Activated T-helper 1 cell treated with Interleukin-2 at 50 U/mL for 16 hours (primary cell): ENCODE data around the gene CNOT3.
"Not testable (repeated sequence)": the region's sequence is repeated elsewhere in the genome, so short reads cannot be mapped to it uniquely, and the experiment has no call there.

Source experiments
- DNase-seq: peaks from one replicate; pipeline ENCODE4 v3.0.0-alpha.2; 2020; ENCODE audit warnings: low read depth

The CNOT3 gene

DNA sequence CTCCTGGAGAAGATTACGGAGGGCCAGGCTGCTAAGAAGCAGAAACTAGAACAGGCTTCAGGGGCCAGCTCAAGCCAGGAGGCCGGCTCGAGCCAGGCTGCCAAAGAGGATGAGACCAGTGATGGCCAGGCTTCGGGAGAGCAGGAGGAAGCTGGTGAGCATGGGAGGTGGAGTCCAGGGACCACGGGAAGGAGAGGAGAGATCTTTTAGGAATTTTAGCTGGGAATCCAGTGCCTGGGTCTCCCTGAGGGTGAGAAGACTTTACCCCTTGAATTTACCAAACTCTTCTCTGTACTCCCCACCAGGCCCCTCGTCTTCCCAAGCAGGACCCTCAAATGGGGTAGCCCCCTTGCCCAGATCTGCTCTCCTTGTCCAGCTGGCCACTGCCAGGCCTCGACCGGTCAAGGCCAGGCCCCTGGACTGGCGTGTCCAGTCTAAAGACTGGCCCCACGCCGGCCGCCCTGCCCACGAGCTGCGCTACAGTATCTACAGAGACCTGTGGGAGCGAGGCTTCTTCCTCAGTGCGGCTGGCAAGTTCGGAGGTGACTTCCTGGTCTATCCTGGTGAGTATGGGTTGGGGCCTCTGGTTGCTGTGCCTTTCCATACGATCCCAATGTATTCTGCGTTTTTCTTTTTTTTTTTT lies 54.4 kb downstream of the CNOT3 start:
- DNase-seq = no peak

DNA sequence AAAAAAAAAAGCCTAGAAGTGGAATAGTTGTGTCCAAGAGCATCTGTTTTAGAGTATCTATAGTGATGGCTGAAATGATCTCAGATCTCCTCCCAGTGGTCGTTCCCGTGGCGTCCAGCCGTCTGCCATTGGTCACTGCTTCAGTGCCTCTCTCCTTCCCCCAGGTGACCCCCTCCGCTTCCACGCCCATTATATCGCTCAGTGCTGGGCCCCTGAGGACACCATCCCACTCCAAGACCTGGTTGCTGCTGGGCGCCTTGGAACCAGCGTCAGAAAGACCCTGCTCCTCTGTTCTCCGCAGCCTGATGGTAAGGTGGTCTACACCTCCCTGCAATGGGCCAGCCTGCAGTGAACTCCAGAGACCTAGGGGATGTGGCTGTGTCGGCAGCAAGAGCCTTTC lies 55.4 kb downstream of the CNOT3 start:
- DNase-seq = no peak

DNA sequence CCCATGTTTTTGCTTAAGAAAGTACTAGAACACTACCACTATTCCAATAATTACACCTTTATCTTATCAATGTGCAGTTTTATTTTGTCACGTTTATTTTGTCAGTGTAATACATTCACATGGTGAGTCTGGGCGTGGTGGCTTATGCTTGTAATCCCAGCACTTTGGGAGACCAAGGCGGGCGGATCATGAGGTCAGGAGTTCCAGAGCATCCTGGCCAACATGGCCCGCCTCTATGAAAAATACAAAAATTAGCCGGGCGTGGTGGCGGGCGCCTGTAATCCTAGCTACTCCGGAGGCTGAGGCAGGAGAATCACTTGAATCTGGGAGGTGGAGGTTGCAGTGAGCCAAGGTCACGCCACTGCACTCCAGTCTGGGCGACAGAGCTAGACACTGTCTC lies 56.9 kb downstream of the CNOT3 start:
- DNase-seq = not testable (repeated sequence)

DNA sequence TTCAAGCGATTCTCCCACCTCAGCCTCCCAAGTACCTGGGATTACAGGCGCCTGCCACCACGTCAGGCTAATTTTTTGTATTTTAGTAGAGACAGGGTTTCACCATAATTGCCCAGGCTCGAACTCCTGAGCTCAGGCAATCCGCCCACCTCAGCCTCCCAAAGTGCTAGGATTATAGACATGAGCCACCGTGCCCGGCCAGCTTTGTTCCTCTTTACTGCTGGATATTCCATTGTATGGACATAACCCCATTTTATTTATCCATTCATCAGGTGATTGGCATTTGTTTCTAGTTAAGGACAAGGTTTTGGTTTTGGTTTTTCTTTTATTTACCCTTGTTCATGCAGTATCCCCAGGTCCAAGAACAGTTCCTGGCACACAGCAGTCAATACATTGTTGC lies 59.0 kb downstream of the CNOT3 start:
- no peak for DNase-seq

DNA sequence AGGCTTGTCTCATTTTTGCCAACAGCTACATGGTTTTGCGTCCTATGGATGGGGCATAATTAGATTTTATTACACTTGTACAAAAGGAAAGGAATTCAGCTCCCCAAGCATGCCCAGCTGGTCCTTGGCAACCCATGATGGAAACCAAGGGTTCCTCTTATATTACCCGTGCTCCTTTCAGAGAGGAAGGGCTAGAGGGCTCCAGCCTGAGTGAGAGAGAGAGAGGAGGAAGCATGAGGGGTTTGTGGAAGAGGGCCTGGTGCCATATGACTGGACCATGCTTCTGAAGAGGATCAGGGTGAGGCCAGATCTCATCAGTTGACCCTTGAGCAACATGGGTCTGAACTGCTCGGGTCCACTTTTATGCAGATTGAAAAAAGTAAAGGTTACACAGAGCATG lies 59.6 kb downstream of the CNOT3 start:
- DNase-seq = no peak

DNA sequence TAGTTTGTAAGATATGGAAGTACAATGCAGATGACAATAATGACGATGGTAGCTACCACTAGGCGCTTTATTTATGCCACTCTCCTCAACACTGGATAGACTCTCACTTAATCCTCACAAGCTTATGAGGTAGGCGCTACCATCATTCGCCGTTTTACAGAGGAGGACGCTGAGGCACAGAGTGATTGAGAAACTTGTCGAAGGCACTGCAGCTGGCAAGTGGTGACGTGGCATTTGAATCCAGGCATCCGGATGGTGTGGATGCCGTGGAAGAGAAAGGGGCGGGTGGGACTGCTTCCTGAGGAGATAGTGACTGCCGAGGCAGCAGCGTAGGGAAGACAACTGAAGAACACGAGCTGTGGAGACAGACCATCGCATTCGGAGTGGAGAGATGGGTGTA lies 61.8 kb downstream of the CNOT3 start:
- no peak for DNase-seq

DNA sequence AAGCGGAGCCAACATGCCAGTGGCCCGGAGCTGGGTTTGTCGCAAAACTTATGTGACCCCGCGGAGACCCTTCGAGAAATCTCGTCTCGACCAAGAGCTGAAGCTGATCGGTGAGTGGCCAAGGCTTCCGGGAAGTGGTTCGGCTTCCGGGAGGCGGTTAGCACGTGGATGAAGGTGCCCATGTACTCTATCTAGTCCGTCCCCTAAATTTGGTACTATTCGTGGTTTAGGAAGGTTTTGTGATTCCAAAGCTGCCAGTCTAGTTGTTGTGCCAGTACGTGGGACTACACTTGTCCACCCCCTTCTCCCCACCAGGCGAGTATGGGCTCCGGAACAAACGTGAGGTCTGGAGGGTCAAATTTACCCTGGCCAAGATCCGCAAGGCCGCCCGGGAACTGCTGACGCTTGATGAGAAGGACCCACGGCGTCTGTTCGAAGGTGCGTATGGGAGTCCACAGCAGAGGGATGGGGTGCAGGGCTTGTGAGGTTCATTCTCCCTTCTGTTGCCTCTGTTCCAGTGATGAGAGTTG lies 63.7 kb downstream of the CNOT3 start:
- no peak for DNase-seq

DNA sequence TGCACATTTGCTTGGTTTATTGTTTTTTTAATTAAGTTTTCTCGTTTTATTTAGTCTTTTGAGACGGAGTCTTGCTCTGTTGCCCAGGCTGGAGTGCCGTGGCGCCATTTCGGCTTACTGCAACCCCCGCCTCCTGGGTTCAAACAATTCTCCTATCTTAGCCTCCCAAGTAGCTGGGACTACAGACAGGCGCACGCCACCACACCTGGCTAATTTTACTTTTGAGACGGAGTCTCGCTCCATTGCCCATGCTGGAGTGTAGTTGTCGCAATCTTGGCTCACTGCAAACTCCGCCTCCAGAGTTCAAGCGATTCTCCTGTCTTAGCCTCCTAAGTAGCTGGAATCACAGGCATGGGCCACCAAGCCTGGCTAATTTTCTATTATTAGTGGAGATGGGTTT lies 64.4 kb downstream of the CNOT3 start:
- no peak for DNase-seq

DNA sequence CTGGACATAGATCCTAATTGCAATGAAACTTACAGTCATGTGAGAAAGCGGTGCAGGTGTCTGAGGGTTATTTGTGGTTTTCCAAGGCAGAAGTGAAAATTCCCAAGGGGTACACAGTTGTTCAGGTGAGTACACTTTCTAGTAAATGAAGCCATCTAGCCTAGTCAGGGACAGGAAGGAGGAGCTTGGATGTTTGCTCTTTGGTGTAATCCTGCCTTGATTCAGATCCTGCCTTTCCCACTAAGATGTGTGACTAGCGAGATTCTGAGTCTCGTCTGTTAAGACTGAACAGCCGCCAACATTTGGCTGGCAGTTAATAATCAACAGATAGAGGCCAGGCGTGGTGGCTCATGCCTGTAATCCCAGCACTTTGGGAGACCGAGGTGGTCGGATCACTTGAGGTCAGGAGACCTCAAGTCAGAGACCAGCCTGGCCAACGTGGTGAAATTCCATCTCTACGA lies 65.6 kb downstream of the CNOT3 start:
- DNase-seq = no peak

DNA sequence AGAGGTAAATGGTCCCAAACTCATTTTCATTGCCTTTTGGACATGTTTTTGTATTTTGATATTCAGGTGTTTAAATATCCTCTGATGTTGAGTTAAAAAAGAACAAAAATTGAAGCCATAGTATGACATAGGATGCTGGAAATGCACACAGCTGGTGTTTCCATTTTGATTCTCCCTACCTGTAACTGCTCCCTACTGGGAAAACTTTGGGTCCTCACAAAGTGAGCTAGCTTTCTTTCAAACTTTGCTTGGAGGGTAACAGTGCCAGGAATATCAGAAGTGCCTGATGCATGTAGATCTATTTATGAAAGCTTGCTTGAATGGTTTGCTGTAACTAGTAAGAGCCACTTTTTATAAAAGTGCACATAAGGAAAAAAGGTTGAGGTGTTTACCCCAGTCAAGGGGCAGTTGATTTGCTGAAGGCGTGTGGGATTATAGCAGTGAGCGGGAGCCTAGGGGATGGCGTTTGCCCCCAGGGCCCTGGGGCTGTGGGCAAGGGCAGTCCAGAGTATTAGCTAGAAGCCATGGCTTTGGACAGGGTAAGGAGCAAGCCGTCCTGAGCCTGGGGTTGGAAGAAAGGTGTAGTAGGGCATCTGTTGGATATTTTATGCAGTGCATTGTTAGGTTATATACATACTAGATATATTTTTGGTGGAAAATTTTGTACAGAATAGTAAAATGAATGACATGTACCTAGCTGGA lies 67.4 kb downstream of the CNOT3 start:
- DNase-seq = no peak
